ENCODE data around the gene PPP4R2. TPM values are rescaled to one million over a fixed set of nuclear protein-coding genes. Genes with fewer than 3 reads are reported as not detected.
A peak's percentile ranks its signal among the peaks of the same experiment; 100 is the strongest.

The PPP4R2 gene
- total and polyA plus RNA-seq, 2 of the 8 experiments (the other 6 are each of a cell fraction or from before 2014, with no cell fraction given): 11.5 to 89.9 TPM

GRCh38 chr3:73100741-73101559 is 104.3 kb downstream of the PPP4R2 start (continued):
- TF ChIP-seq, protein P1, sequence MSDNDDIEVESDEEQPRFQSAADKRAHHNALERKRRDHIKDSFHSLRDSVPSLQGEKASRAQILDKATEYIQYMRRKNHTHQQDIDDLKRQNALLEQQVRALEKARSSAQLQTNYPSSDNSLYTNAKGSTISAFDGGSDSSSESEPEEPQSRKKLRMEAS (IDR thresholded peaks at IDR 0.05): 0 out of 2 replicates have a peak, but pooled peaks have one; percentile 12
- TF ChIP-seq SP4 (IDR thresholded peaks at IDR 0.05; ENCODE audit: low read length) (0 out of 2 replicates have a peak, but pooled peaks have one; percentile 56), TAF1 (IDR thresholded peaks at IDR 0.05; ENCODE audit: low read depth, low read length) (peak; percentile 35; the same call in 1 of the 2 replicates), POLR2A (IDR thresholded peaks at IDR 0.05; ENCODE audit: control extremely low read depth in 1 of 2, low read depth in 2 of 2, low read length in 2 of 2) (no peak)

Data from H1 (cell line).